BLaER1 treated with 17β-estradiol and CSF1 and Interleukin-3, amounts not matched to agents 10 nM and 100 nM (cell line): ENCODE measurements around the gene ARID1B.

Source experiments
- H3K27ac ChIP-seq, 11 experiments: shearing (Covaris generic); formaldehyde crosslinking; 2 replicates each; pipeline ENCODE4 v1.8.1; 2022
- H3K27me3 ChIP-seq, 11 experiments: shearing (Covaris generic); formaldehyde crosslinking; 2 replicates each; pipeline ENCODE4 v1.8.1; 2022
- H3K36me3 ChIP-seq, 11 experiments: shearing (Covaris generic); formaldehyde crosslinking; 2 replicates each; pipeline ENCODE4 v1.8.1; 2022
- H3K4me1 ChIP-seq, 10 experiments: shearing (Covaris generic); formaldehyde crosslinking; 2 replicates each; pipeline ENCODE4 v1.8.1; 2022
- H3K4me2 ChIP-seq, 11 experiments: shearing (Covaris generic); formaldehyde crosslinking; 2 replicates each; pipeline ENCODE4 v1.8.1; 2022
- H3K4me3 ChIP-seq, 10 experiments: shearing (Covaris generic); formaldehyde crosslinking; 2 replicates each; pipeline ENCODE4 v1.8.1; 2022
- H3K9ac ChIP-seq, 11 experiments: shearing (Covaris generic); formaldehyde crosslinking; 2 replicates each; pipeline ENCODE4 v1.8.1; 2022
- H3K9me3 ChIP-seq, 11 experiments: shearing (Covaris generic); formaldehyde crosslinking; replicated peaks in 1 of 11; 2 replicates each; pipeline ENCODE4 v1.8.1; 2022
- H4K20me1 ChIP-seq, 11 experiments: shearing (Covaris generic); formaldehyde crosslinking; 2 replicates each; pipeline ENCODE4 v1.8.1; 2022
- Cebpa-rat ChIP-seq, 11 experiments: shearing (Covaris generic); IDR thresholded peaks; 2 replicates each; pipeline ENCODE4 v1.8.1; 2022

The ARID1B gene

DNA sequence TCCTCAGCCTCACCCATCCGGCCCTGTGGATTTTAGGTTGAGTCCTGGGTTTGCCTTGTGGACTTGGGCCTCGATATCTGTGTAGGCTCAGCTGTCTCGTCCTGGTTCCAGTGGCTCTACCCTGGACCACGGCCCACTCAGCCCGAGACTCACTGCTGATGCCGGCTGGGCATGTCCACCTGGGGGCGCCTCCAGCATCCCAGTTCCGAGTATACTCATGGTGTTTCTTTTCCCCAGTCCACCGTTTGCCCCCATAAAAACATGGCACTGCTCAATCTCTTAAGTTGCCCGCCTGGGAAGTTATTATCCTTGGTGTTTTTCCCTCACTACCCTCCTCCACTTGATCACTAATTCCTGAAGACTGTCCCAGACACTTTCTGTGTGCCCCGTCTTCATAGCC lies 99.1 kb downstream of the ARID1B start:
- no peak for TF ChIP-seq Cebpa-rat (IDR thresholded peaks at IDR 0.05)
- no peaks in the 10 kb centered on the region for H3K27me3 ChIP-seq
- H3K9ac ChIP-seq: no peak overlapping the region
- H3K4me2 ChIP-seq: no peak overlapping the region
- H4K20me1 ChIP-seq: peaks cover 71 to 100% (median 99%) of the 10 kb centered on the region in 11 experiments
- peaks cover 15 to 66% (median 53%) of the 10 kb centered on the region in 11 experiments for H3K36me3 ChIP-seq
- peaks cover 0 to 21% (median 6%) of the 10 kb centered on the region in 11 experiments; a peak in 5 of 22 replicates for H3K9me3 ChIP-seq
- peaks cover 4 to 28% (median 20%) of the 10 kb centered on the region in 10 experiments; a peak in 17 of 20 replicates for H3K4me1 ChIP-seq
- H3K4me3 ChIP-seq: no peak overlapping the region
- no peak overlapping the region for H3K27ac ChIP-seq

DNA sequence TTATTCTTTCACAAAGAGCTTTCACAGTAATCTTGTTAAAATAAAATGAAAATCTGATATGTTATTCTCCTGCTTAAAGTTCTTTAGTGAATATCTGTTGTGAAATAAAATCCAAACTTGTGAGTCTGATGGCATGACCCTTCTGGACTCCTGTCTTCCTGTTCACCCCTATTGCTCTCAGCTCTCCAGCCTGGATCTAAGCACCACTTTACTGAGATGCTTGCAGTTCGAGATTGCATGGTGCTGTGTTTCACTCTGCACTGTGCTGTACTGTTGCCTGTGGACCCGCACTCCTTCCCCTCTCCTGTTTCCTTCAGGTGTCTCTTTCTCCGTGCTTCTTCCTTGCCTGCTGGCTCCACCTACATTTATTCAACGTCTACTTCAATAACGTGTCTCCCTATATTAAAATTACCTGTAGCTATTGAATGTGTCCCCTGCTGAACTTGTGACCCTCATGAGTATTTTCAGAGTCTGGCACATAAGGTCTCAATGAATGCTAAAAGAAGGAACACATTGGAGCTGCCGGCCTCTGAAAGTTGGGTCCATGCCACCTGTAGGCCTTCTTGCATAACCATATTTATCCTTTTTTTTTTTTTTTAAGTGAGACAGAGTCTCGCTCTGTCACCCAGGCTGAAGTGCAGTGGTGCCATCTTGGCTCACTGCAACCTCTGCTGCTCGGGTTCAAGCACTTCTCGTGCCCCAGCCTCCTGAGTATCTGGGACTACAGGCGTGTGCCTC lies 100.1 kb downstream of the ARID1B start:
- no peak overlapping the region for H3K4me2 ChIP-seq
- no peak for TF ChIP-seq Cebpa-rat (IDR thresholded peaks at IDR 0.05)
- no peak overlapping the region for H3K9ac ChIP-seq
- H3K4me1 ChIP-seq: peaks cover 14 to 38% (median 29%) of the 10 kb centered on the region in 10 experiments; a peak in 19 of 20 replicates
- H3K9me3 ChIP-seq: peaks cover 0 to 21% (median 6%) of the 10 kb centered on the region in 11 experiments; a peak in 5 of 22 replicates
- peaks cover 15 to 57% (median 46%) of the 10 kb centered on the region in 11 experiments for H3K36me3 ChIP-seq
- no peaks in the 10 kb centered on the region for H3K27me3 ChIP-seq
- H4K20me1 ChIP-seq: peaks cover 71 to 100% (median 99%) of the 10 kb centered on the region in 11 experiments
- no peak overlapping the region for H3K4me3 ChIP-seq
- H3K27ac ChIP-seq: no peak overlapping the region

DNA sequence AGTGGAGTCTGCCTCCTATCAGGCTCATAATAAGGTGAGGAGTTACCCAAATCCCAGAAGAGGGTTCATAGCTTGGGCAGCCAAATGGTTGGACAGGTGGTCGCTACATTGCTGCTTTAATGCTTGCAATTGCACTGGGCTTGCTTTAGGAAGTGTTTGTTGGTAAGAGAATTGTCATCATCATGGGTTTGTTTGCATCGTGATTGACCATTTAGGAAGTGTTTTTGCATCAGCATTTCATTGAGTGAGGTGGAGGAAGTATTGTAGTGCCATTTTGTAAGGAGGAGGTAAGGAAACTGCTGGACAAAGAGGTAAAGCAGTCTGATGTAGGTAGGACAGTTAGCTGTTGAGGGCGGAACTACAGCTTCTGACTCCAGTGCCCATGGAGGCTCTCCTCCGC lies 101.5 kb downstream of the ARID1B start:
- peaks cover 0 to 21% (median 6%) of the 10 kb centered on the region in 11 experiments; a peak in 5 of 22 replicates for H3K9me3 ChIP-seq
- no peak overlapping the region; a peak in 2 of 22 replicates for H3K4me2 ChIP-seq
- H3K27me3 ChIP-seq: no peaks in the 10 kb centered on the region
- H3K4me3 ChIP-seq: no peak overlapping the region
- H3K9ac ChIP-seq: no peak overlapping the region
- H3K27ac ChIP-seq: no peak overlapping the region
- no peak for TF ChIP-seq Cebpa-rat (IDR thresholded peaks at IDR 0.05)
- H3K36me3 ChIP-seq: peaks cover 10 to 44% (median 33%) of the 10 kb centered on the region in 11 experiments
- H3K4me1 ChIP-seq: peaks cover 25 to 51% (median 41%) of the 10 kb centered on the region in 10 experiments; a peak in 19 of 20 replicates
- peaks cover 73 to 100% (median 100%) of the 10 kb centered on the region in 11 experiments for H4K20me1 ChIP-seq

DNA sequence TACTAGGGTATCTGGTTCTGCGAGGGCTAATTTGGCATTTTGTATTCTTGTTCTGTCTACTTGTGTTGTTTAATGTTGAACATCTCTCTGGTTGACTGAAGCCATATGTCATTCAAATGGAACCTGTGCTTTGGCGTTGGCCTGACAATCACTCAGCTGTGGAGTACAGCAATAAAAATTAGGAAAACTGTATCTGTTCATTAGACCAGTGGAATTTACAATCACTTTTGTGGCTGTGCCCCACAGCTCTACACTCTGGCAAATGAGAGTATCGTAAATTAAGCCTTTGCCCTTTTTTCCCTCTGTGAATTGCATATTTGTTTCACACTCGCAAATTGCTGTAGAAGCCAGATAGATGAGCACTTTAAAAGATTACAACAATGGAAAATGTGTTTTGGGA lies 102.0 kb downstream of the ARID1B start:
- H3K4me2 ChIP-seq: no peak overlapping the region; a peak in 2 of 22 replicates
- H3K36me3 ChIP-seq: peaks cover 5 to 39% (median 28%) of the 10 kb centered on the region in 11 experiments; a peak in 20 of 22 replicates
- no peak overlapping the region for H3K4me3 ChIP-seq
- no peak overlapping the region for H3K27ac ChIP-seq
- no peak for TF ChIP-seq Cebpa-rat (IDR thresholded peaks at IDR 0.05)
- H3K9me3 ChIP-seq: peaks cover 0 to 21% (median 6%) of the 10 kb centered on the region in 11 experiments; a peak in 5 of 22 replicates
- peaks cover 68 to 100% (median 100%) of the 10 kb centered on the region in 11 experiments for H4K20me1 ChIP-seq
- peaks cover 29 to 50% (median 41%) of the 10 kb centered on the region in 10 experiments; a peak in 19 of 20 replicates for H3K4me1 ChIP-seq
- H3K27me3 ChIP-seq: no peaks in the 10 kb centered on the region
- no peak overlapping the region for H3K9ac ChIP-seq

DNA sequence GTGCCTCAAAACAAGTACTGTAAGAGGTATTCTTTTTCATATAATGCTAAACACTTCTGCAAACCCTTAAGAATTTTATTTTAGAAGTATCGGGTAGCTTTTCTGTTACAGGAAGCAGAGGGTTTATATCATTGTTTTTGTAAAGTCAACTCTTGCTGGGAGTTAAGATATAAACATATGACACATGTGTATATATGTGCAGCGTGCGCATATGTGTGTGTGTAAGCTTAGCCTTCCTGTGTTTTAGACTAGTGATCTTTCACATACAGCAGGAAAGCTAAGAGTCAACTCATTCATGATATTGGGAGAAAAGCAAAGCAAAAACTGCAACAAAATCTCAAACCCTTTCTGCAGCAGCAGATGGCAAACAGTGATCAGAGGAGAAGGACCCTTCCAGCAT lies 102.4 kb downstream of the ARID1B start:
- Histone ChIP-seq H4K20me1 (peaks cover 64 to 100% (median 100%) of the 10 kb centered on the region in 11 experiments), H3K4me3 (no peak overlapping the region), H3K9ac (no peak overlapping the region), H3K4me2 (no peak overlapping the region), H3K4me1 (peaks cover 29 to 48% (median 37%) of the 10 kb centered on the region in 10 experiments; a peak in 19 of 20 replicates), H3K9me3 (peaks cover 0 to 24% (median 6%) of the 10 kb centered on the region in 11 experiments; a peak in 6 of 22 replicates), H3K27me3 (no peaks in the 10 kb centered on the region), H3K27ac (no peak overlapping the region), H3K36me3 (peaks cover 1 to 35% (median 24%) of the 10 kb centered on the region in 11 experiments; a peak in 18 of 22 replicates)
- no peak for TF ChIP-seq Cebpa-rat (IDR thresholded peaks at IDR 0.05)

DNA sequence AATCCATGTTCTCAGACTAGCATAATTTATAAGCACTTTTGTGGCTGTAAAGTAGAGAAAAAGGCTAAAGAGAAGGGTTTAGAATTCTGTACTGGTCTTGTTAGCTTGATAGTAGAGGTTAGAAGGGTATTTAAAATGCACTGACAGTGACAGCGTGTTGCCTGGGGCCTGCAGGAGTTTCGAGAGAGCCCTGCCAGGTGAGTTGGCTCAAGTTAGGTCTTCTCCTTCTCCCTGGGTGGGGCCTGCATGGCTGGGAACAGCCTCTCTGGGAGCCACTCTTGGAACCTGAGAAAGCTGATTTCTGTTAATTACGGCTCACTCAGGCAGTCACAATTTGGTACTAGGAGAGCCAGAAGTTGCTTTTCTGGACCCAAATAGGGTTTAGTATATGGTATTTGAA lies 103.7 kb downstream of the ARID1B start:
- H3K36me3 ChIP-seq: peaks cover 0 to 27% (median 24%) of the 10 kb centered on the region in 11 experiments; a peak in 16 of 22 replicates
- no peak overlapping the region for H3K27ac ChIP-seq
- H3K4me2 ChIP-seq: peak overlapping the region in 3 of 11 experiments; percentile 4 to 30 (median 25); a peak in 3 of 22 replicates
- peaks cover 25 to 59% (median 34%) of the 10 kb centered on the region in 10 experiments; a peak in 19 of 20 replicates for H3K4me1 ChIP-seq
- H3K9ac ChIP-seq: no peak overlapping the region; a peak in 1 of 22 replicates
- H4K20me1 ChIP-seq: peaks cover 58 to 100% (median 99%) of the 10 kb centered on the region in 11 experiments
- no peak overlapping the region for H3K4me3 ChIP-seq
- no peaks in the 10 kb centered on the region for H3K27me3 ChIP-seq
- TF ChIP-seq Cebpa-rat (IDR thresholded peaks at IDR 0.05): no peak
- peaks cover 0 to 24% (median 6%) of the 10 kb centered on the region in 11 experiments; a peak in 6 of 22 replicates for H3K9me3 ChIP-seq

DNA sequence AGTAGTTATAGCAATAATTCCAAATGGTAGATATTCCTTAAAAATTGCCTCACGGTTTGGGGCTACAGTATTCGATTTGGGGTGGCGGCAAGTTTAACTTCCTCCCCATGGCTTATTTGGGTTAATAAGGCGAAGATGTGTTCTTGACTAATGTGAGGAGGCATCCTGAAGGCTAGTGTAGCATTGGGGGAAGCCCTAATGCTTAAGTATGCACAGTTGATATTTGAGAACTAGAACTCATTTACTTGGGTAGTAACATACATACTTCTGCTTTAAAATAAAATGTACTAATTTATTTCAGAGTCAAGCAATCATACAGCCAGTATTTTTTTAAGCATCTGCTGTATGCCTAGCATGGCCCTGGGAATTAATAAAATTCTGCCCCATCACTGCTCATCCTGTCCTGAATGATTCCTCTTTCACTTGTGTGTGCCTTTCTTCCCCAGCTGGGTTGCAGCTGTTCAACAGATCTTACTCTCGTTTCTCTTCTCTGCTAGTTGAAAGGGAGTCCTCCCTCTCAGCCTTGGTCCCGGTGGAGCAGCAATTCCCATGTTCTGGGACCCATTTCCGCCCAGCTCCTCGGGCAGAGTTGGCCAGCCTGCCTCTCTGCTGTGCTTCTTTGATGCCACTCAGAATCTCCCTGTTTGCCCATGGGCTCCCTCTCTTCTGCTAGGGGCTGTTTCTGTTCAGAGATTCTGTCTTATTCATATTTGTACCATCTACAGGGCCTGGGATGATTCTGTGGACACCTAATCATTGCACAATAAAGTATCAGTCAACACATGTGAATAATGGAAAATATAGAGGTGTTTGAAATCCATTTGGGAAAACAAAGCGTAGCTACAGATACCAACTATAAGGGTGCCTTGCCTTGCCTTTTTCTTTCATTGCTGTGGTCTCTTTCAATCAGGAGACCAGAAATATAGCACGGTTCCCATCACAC lies 104.8 kb downstream of the ARID1B start:
- Histone ChIP-seq H4K20me1 (peaks cover 59 to 100% (median 100%) of the 10 kb centered on the region in 11 experiments), H3K9ac (no peak overlapping the region), H3K27me3 (no peaks in the 10 kb centered on the region), H3K36me3 (peaks cover 2 to 26% (median 17%) of the 10 kb centered on the region in 11 experiments; a peak in 16 of 22 replicates), H3K4me2 (peak overlapping the region; percentile 4 to 58 (median 31); a peak in 18 of 22 replicates), H3K4me1 (peaks cover 25 to 67% (median 40%) of the 10 kb centered on the region in 10 experiments; a peak in 19 of 20 replicates), H3K27ac (peak overlapping the region in 3 of 11 experiments; percentile 20 to 39 (median 33); a peak in 2 of 22 replicates), H3K4me3 (no peak overlapping the region), H3K9me3 (peaks cover 0 to 15% (median 0%) of the 10 kb centered on the region in 11 experiments; a peak in 3 of 22 replicates)
- peak in 1 of 11 experiments; percentile 24; a peak in 1 of 22 replicates for TF ChIP-seq Cebpa-rat (IDR thresholded peaks at IDR 0.05)
